ENCODE data around the gene PLPP7. TPM values are rescaled to one million over a fixed set of nuclear protein-coding genes. Genes with fewer than 3 reads are reported as not detected.

PLPP7 gene
- total RNA-seq, 1 donor from 2014 or later = 1.1 TPM

DNA sequence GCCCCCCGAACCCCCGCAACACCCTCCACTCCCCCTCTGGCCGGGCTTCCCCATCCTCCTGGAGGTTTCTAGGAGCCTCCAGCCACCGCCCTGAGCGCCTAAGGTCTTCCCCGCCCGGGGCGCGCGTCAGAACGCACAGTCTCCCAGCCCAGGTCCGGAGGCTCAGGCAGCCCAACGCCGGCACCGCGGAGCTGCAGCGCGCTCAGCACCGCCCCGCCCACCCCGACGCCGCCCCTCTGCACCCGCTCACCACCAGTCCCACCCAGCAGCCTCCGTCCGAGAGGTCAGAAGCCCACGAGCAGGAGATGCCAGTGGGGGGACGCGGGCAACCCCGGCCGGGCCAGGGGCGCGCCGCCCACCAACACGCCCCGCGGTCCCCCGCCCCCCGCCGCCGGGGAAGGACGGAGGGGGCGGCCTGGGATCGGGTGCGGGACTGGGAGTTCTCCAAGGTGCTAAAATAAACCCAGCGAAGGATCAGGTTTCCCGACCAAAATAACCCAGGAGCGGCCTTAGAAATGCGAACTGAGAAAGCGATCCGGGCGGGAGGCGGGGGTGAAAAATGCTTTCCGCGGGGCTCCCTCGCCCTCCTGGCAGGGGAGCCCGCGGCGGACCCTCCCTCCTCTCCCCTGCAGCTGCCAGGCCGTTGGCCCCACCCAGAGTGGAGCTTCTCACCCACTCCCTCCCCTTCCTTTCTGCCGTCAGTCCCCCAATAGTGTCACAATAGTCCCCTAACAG, 6.7 kb upstream of the PLPP7 start:
- no peak overlapping the region for H3K27ac Mint-ChIP-seq
- no peaks in the 10 kb centered on the region for H3K36me3 Mint-ChIP-seq
- H3K4me3 Mint-ChIP-seq = peak overlapping the region; percentile 46
- peaks cover 2% of the 10 kb centered on the region for H3K4me1 Mint-ChIP-seq
- no peaks in the 10 kb centered on the region for H3K9me3 Mint-ChIP-seq
- H3K27me3 Mint-ChIP-seq (ENCODE audit: low read depth) = peaks cover 63% of the 10 kb centered on the region
- TF ChIP-seq, protein P1, sequence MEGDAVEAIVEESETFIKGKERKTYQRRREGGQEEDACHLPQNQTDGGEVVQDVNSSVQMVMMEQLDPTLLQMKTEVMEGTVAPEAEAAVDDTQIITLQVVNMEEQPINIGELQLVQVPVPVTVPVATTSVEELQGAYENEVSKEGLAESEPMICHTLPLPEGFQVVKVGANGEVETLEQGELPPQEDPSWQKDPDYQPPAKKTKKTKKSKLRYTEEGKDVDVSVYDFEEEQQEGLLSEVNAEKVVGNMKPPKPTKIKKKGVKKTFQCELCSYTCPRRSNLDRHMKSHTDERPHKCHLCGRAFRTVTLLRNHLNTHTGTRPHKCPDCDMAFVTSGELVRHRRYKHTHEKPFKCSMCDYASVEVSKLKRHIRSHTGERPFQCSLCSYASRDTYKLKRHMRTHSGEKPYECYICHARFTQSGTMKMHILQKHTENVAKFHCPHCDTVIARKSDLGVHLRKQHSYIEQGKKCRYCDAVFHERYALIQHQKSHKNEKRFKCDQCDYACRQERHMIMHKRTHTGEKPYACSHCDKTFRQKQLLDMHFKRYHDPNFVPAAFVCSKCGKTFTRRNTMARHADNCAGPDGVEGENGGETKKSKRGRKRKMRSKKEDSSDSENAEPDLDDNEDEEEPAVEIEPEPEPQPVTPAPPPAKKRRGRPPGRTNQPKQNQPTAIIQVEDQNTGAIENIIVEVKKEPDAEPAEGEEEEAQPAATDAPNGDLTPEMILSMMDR (IDR thresholded peaks at IDR 0.05; ENCODE audit: unreplicated experiment) = no peak
- DNase-seq (ENCODE audit: low spot score in 2 of 2, unreplicated experiment in 2 of 2) = peak in 1 of 2 experiments; percentile 66

DNA sequence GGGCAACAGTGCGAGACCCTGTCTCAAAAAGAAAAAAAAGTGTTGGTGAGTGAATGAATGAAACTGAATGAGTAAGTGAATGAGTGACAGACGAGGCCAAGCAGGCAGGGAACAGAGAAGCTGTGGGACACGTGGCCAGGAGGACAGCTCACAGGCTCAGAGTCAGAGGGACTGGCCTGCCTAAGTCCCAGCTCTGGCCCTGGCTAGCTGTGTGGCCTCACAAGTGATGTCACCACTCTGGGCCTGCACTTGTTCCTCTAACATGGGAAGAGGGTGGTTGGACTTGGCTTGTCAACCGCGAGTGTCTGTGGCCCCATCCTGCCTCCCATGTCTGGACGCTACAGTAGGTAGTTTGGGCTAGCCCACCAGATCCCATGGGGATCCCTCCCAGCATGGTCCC, 4.7 kb upstream of the PLPP7 start:
- no peak overlapping the region for H3K27ac Mint-ChIP-seq
- no peak overlapping the region for H3K4me3 Mint-ChIP-seq
- H3K27me3 Mint-ChIP-seq (ENCODE audit: low read depth) = peaks cover 46% of the 10 kb centered on the region
- TF ChIP-seq, protein P1 (IDR thresholded peaks at IDR 0.05; ENCODE audit: unreplicated experiment) = no peak
- no peak for DNase-seq (ENCODE audit: low spot score in 2 of 2, unreplicated experiment in 2 of 2)
- no peaks in the 10 kb centered on the region for H3K9me3 Mint-ChIP-seq
- H3K4me1 Mint-ChIP-seq = peaks cover 2% of the 10 kb centered on the region
- H3K36me3 Mint-ChIP-seq = no peaks in the 10 kb centered on the region

DNA sequence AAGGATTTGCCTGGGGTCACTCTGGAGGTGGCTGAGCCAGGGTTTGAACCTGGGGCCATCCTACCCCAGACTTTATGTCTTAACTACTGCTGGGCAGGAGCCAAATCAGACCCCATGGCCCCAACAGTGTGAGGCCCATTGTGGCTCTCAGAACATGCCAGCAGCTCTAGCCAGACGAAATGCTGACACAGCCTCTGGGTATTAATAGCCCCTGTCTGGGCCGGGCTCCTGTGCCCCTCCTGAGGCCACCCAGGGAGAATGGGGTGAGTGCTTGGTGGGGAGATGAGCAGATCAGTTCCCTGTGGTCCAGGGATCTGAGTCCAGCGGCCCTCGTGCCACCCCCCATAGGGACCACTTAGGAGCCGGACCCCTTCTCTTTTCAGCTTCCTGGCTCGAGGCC, 2.2 kb upstream of the PLPP7 start:
- Mint-ChIP-seq H3K9me3 (no peaks in the 10 kb centered on the region), H3K4me3 (no peak overlapping the region), H3K27me3 (ENCODE audit: low read depth) (peaks cover 22% of the 10 kb centered on the region), H3K4me1 (peaks cover 2% of the 10 kb centered on the region), H3K36me3 (no peaks in the 10 kb centered on the region), H3K27ac (no peak overlapping the region)
- TF ChIP-seq, protein P1 (IDR thresholded peaks at IDR 0.05; ENCODE audit: unreplicated experiment) = no peak
- DNase-seq (ENCODE audit: low spot score in 2 of 2, unreplicated experiment in 2 of 2) = no peak

DNA sequence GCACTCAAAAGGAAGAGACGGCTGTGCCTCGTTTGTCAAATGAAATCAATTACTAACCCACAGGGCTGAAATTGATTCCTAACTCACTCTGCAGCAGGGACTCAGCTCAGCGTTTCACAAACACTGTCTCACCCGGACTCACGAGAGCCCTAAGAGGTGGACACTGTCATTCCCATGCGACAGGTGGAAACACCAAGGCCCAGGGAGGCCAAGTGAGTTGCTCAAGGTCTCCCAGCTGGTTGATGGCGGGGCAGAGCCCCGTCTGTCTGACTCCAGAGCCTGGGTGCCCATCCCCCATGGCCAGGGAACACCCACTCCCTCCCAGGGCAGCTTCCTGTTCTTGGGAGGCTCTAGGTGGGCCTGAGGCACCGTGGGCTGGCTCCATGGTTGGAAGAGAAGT, 1.3 kb upstream of the PLPP7 start:
- TF ChIP-seq, protein P1 (IDR thresholded peaks at IDR 0.05; ENCODE audit: unreplicated experiment) = no peak
- H3K27ac Mint-ChIP-seq = no peak overlapping the region
- peaks cover 17% of the 10 kb centered on the region for H3K27me3 Mint-ChIP-seq (ENCODE audit: low read depth)
- no peaks in the 10 kb centered on the region for H3K36me3 Mint-ChIP-seq
- no peaks in the 10 kb centered on the region for H3K9me3 Mint-ChIP-seq
- peaks cover 1% of the 10 kb centered on the region for H3K4me1 Mint-ChIP-seq
- no peak overlapping the region for H3K4me3 Mint-ChIP-seq
- DNase-seq (ENCODE audit: low spot score in 2 of 2, unreplicated experiment in 2 of 2) = no peak

DNA sequence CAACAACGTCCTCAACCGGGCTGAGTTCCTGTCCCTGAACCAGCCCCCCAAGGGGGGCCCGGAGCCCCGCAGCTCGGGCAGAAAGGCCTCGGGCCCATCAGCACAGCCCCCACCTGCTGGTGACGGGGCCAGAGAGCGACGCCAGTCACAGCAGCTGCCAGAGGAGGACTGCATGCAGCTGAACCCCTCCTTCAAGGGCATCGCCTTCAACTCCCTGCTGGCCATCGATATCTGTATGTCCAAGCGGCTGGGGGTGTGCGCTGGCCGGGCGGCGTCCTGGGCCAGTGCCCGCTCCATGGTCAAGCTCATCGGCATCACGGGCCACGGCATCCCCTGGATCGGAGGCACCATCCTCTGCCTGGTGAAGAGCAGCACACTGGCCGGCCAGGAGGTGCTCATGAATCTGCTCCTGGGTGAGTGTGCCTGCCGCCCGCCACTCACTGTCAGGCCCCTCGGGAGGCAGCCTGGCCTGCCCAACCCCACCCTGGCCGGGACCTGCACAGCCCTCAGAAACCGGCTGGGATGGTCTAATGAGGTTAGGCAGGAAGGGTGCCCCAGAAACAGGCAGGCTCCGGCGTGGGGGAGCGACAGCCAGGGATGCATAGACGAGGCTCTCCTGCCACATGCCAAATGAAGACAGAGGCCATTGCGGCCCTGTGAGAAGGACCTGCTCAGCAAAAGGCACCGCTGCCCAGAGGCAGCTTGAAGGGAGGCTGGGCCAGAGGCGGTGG, 678 bp downstream of the PLPP7 start:
- no peak for DNase-seq (ENCODE audit: low spot score in 2 of 2, unreplicated experiment in 2 of 2)
- Mint-ChIP-seq H3K9me3 (no peaks in the 10 kb centered on the region), H3K27ac (no peak overlapping the region), H3K4me1 (no peaks in the 10 kb centered on the region), H3K4me3 (no peak overlapping the region), H3K27me3 (ENCODE audit: low read depth) (no peaks in the 10 kb centered on the region), H3K36me3 (no peaks in the 10 kb centered on the region)
- TF ChIP-seq, protein P1 (IDR thresholded peaks at IDR 0.05; ENCODE audit: unreplicated experiment) = no peak

Data from mesothelial cell of epicardium (in vitro differentiated cells).